HepG2 (cell line): ENCODE results near the gene RPS19. TPM values are rescaled to one million over a fixed set of nuclear protein-coding genes. Genes with fewer than 3 reads are reported as not detected.

Experiments
- ATAC-seq: fragments of 200-7000 bp; cut with Tn5 transposase; 3 replicates; pipeline ENCODE4 v1.9.1; 2020; ENCODE audit warnings: mild to moderate bottlenecking, moderate library complexity
- BruUV-seq: library from RNA; stranded (reverse); fragments of 400-500 nt; replicated peaks from 2 replicates; lab custom pipeline; 2021; lab: Mats Ljungman, UMichigan
- CTCF ChIA-PET: fragments of 300-600 bp; formaldehyde crosslinking; extraction: SDS; loops from one replicate; lab custom pipeline; 2021; ENCODE audit warnings: low total read pairs, inconsistent platforms, low intra/inter-chr PET ratio; lab: Yijun Ruan, JAX
- POLR2A ChIA-PET: fragments of 350-600 bp; sonication (Branson Sonifier 250); formaldehyde crosslinking; loops from one replicate; lab custom pipeline; 2020; ENCODE audit warnings: antibody characterized with exemption, inconsistent platforms; lab: Yijun Ruan, JAX
- DNase-seq: peaks from one replicate; pipeline ENCODE4 v3.0.0-alpha.2; 2015; ENCODE audit warnings: low spot score
- FAIRE-seq: peaks from 3 replicates; lab custom pipeline; 2011; peaks lifted over from hg19 to GRCh38; lab: Jason Lieb, UNC
- H2AFZ ChIP-seq: one replicate; pipeline ENCODE4 v1.6.1; 2011; ENCODE audit warnings: low read length, inconsistent platforms
- H3K27ac ChIP-seq: fragments of 300-600 bp; 3 replicates; pipeline ENCODE4 v1.8.0; 2011; ENCODE audit warnings: mixed run types, mild to moderate bottlenecking, mixed read lengths, low read length, inconsistent platforms; ENCODE audit not compliant: insufficient read depth; ENCODE audit errors: extremely low read length
- H3K27me3 ChIP-seq, 2 experiments: fragments of 200-600 bp in 1 of 2; 2 replicates in 1 of 2; 3 replicates in 1 of 2; pipeline versions ENCODE4 v1.6.0 to v1.8.0; 2011; ENCODE audit warnings: low read length in 2 of 2, mild to moderate bottlenecking in 2 of 2, moderate library complexity in 2 of 2, inconsistent platforms in 1 of 2; ENCODE audit not compliant: insufficient read depth in 2 of 2, control insufficient read depth in 1 of 2
- H3K36me3 ChIP-seq, 2 experiments: fragments of 200-600 bp in 1 of 2; replicated peaks in 1 of 2; 2 replicates in 1 of 2; 3 replicates in 1 of 2; pipeline versions ENCODE4 v1.5.1 to v1.8.0; 2011; ENCODE audit warnings: low read length in 2 of 2, inconsistent platforms in 1 of 2; ENCODE audit not compliant: insufficient read depth in 2 of 2, control insufficient read depth in 1 of 2
- H3K4me1 ChIP-seq: 2 replicates; pipeline ENCODE4 v1.5.1; 2012; ENCODE audit warnings: low read length, inconsistent platforms; ENCODE audit not compliant: insufficient read depth
- H3K4me2 ChIP-seq: 2 replicates; pipeline ENCODE4 v1.6.0; 2011; ENCODE audit warnings: low read depth, low read length, inconsistent platforms
- H3K4me3 ChIP-seq, 3 experiments: fragments of 200-600 bp in 1 of 3; sonication (generic), shearing (Covaris generic) in 1 of 3; replicated peaks in 1 of 3; 2 replicates each; pipeline ENCODE4 v1.5.1; 2011 to 2016; ENCODE audit warnings: low read length in 3 of 3, inconsistent platforms in 2 of 3, low read depth in 2 of 3, mild to moderate bottlenecking in 2 of 3, control low read depth in 1 of 3, mixed read lengths in 1 of 3; ENCODE audit not compliant: insufficient read depth in 1 of 3
- H3K79me2 ChIP-seq: one replicate; pipeline ENCODE4 v1.6.1; 2011; ENCODE audit warnings: low read length, inconsistent platforms; ENCODE audit not compliant: insufficient read depth
- H3K9ac ChIP-seq: 2 replicates; pipeline ENCODE4 v1.6.0; 2011; ENCODE audit warnings: mild to moderate bottlenecking, low read depth, low read length, inconsistent platforms; ENCODE audit not compliant: insufficient read depth
- H3K9me3 ChIP-seq: 2 replicates; pipeline ENCODE4 v1.5.1; 2012; ENCODE audit warnings: mild to moderate bottlenecking, low read length
- H4K20me1 ChIP-seq: 2 replicates; pipeline ENCODE4 v1.6.0; 2011; ENCODE audit warnings: inconsistent platforms, mild to moderate bottlenecking, low read length, moderate library complexity; ENCODE audit not compliant: insufficient read depth
- GABPA ChIP-seq, 2 experiments: IDR thresholded peaks; 2 replicates each; pipeline ENCODE4 v1.6.1; 2011 to 2016; ENCODE audit warnings: low read depth in 2 of 2, low read length in 1 of 2, missing biosample characterization in 1 of 2, missing genetic modification characterization in 1 of 2
- KDM5A ChIP-seq: fragments of 200-600 bp; sonication (generic); IDR thresholded peaks from 2 replicates; pipeline ENCODE4 v1.7.0; 2018; ENCODE audit warnings: antibody characterized with exemption, mild to moderate bottlenecking, low read length, borderline replicate concordance
- NFE2 ChIP-seq: sonication (generic); formaldehyde crosslinking; IDR thresholded peaks from 2 replicates; pipeline ENCODE4 v1.4.0; 2020; ENCODE audit warnings: missing genetic modification reagents
- NFIB ChIP-seq: sonication (generic); formaldehyde crosslinking; IDR thresholded peaks from 2 replicates; pipeline ENCODE4 v1.9.0; 2021; ENCODE audit warnings: missing genetic modification reagents, mild to moderate bottlenecking, borderline replicate concordance
- POLR2A ChIP-seq, 2 experiments: IDR thresholded peaks; 2 replicates each; pipeline ENCODE4 v1.6.1; 2011; ENCODE audit warnings: low read depth in 2 of 2, low read length in 2 of 2, mild to moderate bottlenecking in 1 of 2, moderate library complexity in 1 of 2; ENCODE audit not compliant: insufficient read depth in 1 of 2
- SAP130 ChIP-seq: IDR thresholded peaks from 2 replicates; pipeline ENCODE4 v1.6.1; 2016; ENCODE audit warnings: low read depth
- SKI ChIP-seq: fragments of 450-650 bp; IDR thresholded peaks from one replicate; pipeline ENCODE4 v1.6.1; 2018; ENCODE audit warnings: mild to moderate bottlenecking; ENCODE audit not compliant: partially characterized antibody
- YEATS4 ChIP-seq: sonication (generic); formaldehyde crosslinking; IDR thresholded peaks from 2 replicates; pipeline ENCODE4 v1.4.0; 2020; ENCODE audit warnings: missing genetic modification reagents, borderline replicate concordance
- ZBTB7B ChIP-seq: sonication (generic); formaldehyde crosslinking; IDR thresholded peaks from 2 replicates; pipeline ENCODE4 v1.4.0; 2020; ENCODE audit warnings: missing genetic modification reagents
- ZMYM2 ChIP-seq: sonication (generic); formaldehyde crosslinking; IDR thresholded peaks from 2 replicates; pipeline ENCODE4 v1.8.0; 2022; ENCODE audit warnings: mild to moderate bottlenecking, missing genetic modification reagents
- ZNF430 ChIP-seq: sonication (generic); formaldehyde crosslinking; IDR thresholded peaks from 2 replicates; pipeline ENCODE4 v1.9.0; 2021; ENCODE audit warnings: mild to moderate bottlenecking, missing genetic modification reagents
- ZNF564 ChIP-seq: sonication (generic); formaldehyde crosslinking; IDR thresholded peaks from 2 replicates; pipeline ENCODE4 v1.8.1; 2023; ENCODE audit warnings: mild to moderate bottlenecking, missing genetic modification reagents
- ZNF619 ChIP-seq: sonication (generic); formaldehyde crosslinking; IDR thresholded peaks from 2 replicates; pipeline ENCODE4 v1.4.0; 2020; ENCODE audit warnings: mild to moderate bottlenecking, missing genetic modification reagents
- WGBS: methylation state at CpG from one replicate; pipeline ENCODE4 v1.1.6; 2017; ENCODE audit warnings: low lambda C conversion rate; 5-methylcytosine and 5-hydroxymethylcytosine counted together
- in situ Hi-C: cut with HindIII; loops from 2 replicates; pipeline ENCODE4 v1.10.0; 2017; ENCODE audit warnings: low pct_unique_long_range_greater_than_20kb; ENCODE audit not compliant: extremely low pct_ligation_motif_present
- intact Hi-C: fragments of 100-400 bp; cut with micrococcal nuclease; formaldehyde crosslinking; loops from one replicate; pipeline ENCODE4 v1.10.0; 2022; ENCODE audit not compliant: unreplicated experiment
- polyA plus RNA-seq, 8 experiments: library from polyadenylated mRNA; depleted of rRNA in 3 of 8; stranded (reverse) in 7 of 8; unstranded in 1 of 8; fragments of >200 nt; fragmentation: Illumina TruSeq in 4 of 8; extraction: Trizol in 4 of 8; gene quantifications; 2 replicates each; pipeline versions ENCODE4 v1.2.1 to v1.2.3, GENCODE V29; 2011 to 2016; ENCODE audit warnings: low read depth in 4 of 8, missing spikeins in 1 of 8, mixed read lengths in 1 of 8; ENCODE audit not compliant: insufficient read depth in 1 of 8
- total RNA-seq, 5 experiments: library from RNA; depleted of rRNA; stranded (reverse); fragments of >200 nt; fragmentation: Illumina TruSeq; extraction: Trizol; gene quantifications; 2 replicates each; pipeline ENCODE4 v1.2.3, GENCODE V29; 2016; ENCODE audit warnings: low read depth in 1 of 5
- TF ChIP-seq, protein P1 (sequence below): sonication (generic); formaldehyde crosslinking; IDR thresholded peaks from 2 replicates; pipeline ENCODE4 v1.4.0; 2020; ENCODE audit warnings: missing genetic modification reagents, mild to moderate bottlenecking, borderline replicate concordance
- TF ChIP-seq, protein P2 (sequence below): sonication (generic); formaldehyde crosslinking; IDR thresholded peaks from 2 replicates; pipeline ENCODE4 v1.8.1; 2023; ENCODE audit warnings: missing genetic modification reagents, mild to moderate bottlenecking, borderline replicate concordance
- TF ChIP-seq, protein P3 (sequence below): sonication (generic); formaldehyde crosslinking; conservative IDR thresholded peaks from 2 replicates; pipeline ENCODE4 v1.4.0; 2020; ENCODE audit warnings: missing genetic modification reagents
- TF ChIP-seq, protein P4 (sequence below): sonication (generic); formaldehyde crosslinking; IDR thresholded peaks from 2 replicates; pipeline ENCODE4 v1.8.0; 2022; ENCODE audit warnings: mild to moderate bottlenecking, missing genetic modification reagents; ENCODE audit not compliant: insufficient replicate concordance

RPS19 gene
- total and polyA plus RNA-seq, 2 of the 13 experiments (the other 11 are each of a cell fraction or from before 2014, with no cell fraction given): 1,983 to 4,758 TPM

DNA sequence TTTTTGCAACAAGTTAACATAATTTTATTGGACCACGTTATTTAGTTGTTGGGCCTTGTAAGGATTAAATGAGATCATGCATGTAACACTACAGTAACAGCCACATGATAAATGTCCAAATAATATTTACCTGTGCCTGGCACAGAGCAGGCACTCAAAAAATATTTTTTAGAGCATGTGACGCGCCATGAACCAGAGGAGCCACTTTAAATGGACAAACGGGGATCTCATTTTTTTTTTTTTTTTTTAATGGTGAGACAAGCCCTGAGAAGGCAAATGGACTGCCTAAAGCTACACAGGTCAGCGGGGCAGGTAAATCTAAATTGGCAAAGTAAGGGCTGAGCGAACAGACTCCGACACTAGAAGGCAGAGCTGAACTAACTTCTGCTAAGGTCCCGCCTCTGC, 840 bp upstream of the RPS19 start (continued):
- TF ChIP-seq, protein P1, sequence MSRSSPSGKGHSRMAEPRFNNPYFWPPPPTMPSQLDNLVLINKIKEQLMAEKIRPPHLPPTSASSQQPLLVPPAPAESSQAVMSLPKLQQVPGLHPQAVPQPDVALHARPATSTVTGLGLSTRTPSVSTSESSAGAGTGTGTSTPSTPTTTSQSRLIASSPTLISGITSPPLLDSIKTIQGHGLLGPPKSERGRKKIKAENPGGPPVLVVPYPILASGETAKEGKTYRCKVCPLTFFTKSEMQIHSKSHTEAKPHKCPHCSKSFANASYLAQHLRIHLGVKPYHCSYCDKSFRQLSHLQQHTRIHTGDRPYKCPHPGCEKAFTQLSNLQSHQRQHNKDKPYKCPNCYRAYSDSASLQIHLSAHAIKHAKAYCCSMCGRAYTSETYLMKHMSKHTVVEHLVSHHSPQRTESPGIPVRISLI (CRISPR knock-in tag): no peak
- TF ChIP-seq GABPA (IDR thresholded peaks at IDR 0.05; ENCODE audit: low read depth, low read length) (no peak), GABPA (CRISPR knock-in tag; IDR thresholded peaks at IDR 0.05; ENCODE audit: low read depth) (no peak), ZNF619 (CRISPR knock-in tag) (no peak), ZBTB7B (CRISPR knock-in tag) (no peak), NFIB (CRISPR knock-in tag) (no peak)
- TF ChIP-seq, protein P2, sequence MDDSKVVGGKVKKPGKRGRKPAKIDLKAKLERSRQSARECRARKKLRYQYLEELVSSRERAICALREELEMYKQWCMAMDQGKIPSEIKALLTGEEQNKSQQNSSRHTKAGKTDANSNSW: no peak
- TF ChIP-seq, all 625 proteins: peak for 4

DNA sequence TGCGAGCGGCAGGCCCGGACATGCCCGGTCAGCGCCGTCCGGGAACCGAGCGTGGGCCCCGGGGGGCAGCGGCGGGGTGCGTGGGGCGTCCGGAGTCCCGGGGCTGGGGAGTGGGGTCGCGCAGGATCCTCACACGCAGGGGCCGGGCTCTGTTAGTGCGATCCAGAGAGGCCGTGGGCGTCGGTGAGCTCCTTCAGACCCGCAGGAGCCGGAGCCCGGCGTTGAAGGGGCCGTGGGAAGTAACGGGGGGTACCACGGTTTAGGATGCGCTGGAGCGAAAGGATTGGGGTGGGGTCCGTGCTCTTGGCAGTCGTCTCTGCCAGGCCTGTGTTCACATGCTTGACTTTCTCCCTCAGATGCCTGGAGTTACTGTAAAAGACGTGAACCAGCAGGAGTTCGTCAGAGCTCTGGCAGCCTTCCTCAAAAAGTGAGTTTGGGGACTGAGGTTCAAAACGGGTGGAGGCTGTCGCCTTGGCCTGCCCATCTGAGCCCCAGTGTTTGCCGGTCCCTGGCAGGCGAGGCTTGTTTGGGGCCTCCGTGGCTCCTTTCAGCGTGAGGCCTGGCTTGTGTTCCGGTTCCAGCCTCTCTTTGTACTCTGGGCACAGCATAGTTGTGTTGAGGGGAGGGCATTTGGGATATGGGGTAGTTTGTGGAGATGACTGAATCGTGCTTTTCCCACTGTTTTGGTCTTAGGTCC, 512 bp downstream of the RPS19 start:
- H3K4me2 ChIP-seq: peak overlapping the region; percentile 87
- H3K9ac ChIP-seq: peak overlapping the region; percentile 99
- intact Hi-C loops (no loop called here), in situ Hi-C loops (no loop called here)
- peaks cover 52% of the 10 kb centered on the region for H3K4me1 ChIP-seq
- no peak for ATAC-seq
- ChIA-PET POLR2A (interaction anchor here (0.7 to 3.6 kb wide), 13 partner anchors 10 to 668 kb away, joined by 3 to 72 read pairs (median 5); partner anchors contain the start of genes CEACAM1, DMAC2, HNRNPUL1 and RABAC1), CTCF (no interaction called here)
- no peak overlapping the region for H2AFZ ChIP-seq
- H3K9me3 ChIP-seq: no peaks in the 10 kb centered on the region
- H4K20me1 ChIP-seq: peaks cover 47% of the 10 kb centered on the region
- H3K4me3 ChIP-seq: peak overlapping the region; percentile 85 to 99 (median 95)
- no TSS peak for BruUV-seq
- H3K27ac ChIP-seq: peak overlapping the region; percentile 84
- DNase-seq: no peak
- H3K27me3 ChIP-seq: peaks cover 0 to 4% of the 10 kb centered on the region in 2 experiments; a peak in 1 of 5 replicates
- WGBS: 1% methylated on average over 14 of the region's 45 CpGs
- H3K79me2 ChIP-seq: peaks cover 54% of the 10 kb centered on the region
- H3K36me3 ChIP-seq: peaks cover 23 to 48% of the 10 kb centered on the region in 2 experiments
- no peak for FAIRE-seq
- TF ChIP-seq SAP130: 0 out of 2 replicates have a peak, but pooled peaks have one; percentile 13
- TF ChIP-seq YEATS4 (CRISPR knock-in tag): no peak
- TF ChIP-seq NFE2 (CRISPR knock-in tag): no peak
- peak; percentile 62; the same call in 1 of the 2 replicates for TF ChIP-seq KDM5A
- no peak for TF ChIP-seq ZMYM2 (CRISPR knock-in tag)
- TF ChIP-seq, protein P3, sequence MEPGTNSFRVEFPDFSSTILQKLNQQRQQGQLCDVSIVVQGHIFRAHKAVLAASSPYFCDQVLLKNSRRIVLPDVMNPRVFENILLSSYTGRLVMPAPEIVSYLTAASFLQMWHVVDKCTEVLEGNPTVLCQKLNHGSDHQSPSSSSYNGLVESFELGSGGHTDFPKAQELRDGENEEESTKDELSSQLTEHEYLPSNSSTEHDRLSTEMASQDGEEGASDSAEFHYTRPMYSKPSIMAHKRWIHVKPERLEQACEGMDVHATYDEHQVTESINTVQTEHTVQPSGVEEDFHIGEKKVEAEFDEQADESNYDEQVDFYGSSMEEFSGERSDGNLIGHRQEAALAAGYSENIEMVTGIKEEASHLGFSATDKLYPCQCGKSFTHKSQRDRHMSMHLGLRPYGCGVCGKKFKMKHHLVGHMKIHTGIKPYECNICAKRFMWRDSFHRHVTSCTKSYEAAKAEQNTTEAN (CRISPR knock-in tag): no peak
- TF ChIP-seq ZNF564 (CRISPR knock-in tag): 0 out of 2 replicates have a peak, but pooled peaks have one; percentile 21
- TF ChIP-seq SKI: no peak
- TF ChIP-seq, protein P4, sequence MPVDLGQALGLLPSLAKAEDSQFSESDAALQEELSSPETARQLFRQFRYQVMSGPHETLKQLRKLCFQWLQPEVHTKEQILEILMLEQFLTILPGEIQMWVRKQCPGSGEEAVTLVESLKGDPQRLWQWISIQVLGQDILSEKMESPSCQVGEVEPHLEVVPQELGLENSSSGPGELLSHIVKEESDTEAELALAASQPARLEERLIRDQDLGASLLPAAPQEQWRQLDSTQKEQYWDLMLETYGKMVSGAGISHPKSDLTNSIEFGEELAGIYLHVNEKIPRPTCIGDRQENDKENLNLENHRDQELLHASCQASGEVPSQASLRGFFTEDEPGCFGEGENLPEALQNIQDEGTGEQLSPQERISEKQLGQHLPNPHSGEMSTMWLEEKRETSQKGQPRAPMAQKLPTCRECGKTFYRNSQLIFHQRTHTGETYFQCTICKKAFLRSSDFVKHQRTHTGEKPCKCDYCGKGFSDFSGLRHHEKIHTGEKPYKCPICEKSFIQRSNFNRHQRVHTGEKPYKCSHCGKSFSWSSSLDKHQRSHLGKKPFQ (CRISPR knock-in tag): no peak
- TF ChIP-seq, protein P1 (CRISPR knock-in tag): no peak
- no peak for TF ChIP-seq ZNF430
- peak in 1 of 2 experiments; percentile 6; a peak in 1 of 4 replicates for TF ChIP-seq POLR2A (IDR thresholded peaks at IDR 0.05; ENCODE audit: insufficient read depth in 1 of 2, low read depth in 2 of 2, low read length in 2 of 2)
